ENCODE results near the gene PROSER3.

DNA sequence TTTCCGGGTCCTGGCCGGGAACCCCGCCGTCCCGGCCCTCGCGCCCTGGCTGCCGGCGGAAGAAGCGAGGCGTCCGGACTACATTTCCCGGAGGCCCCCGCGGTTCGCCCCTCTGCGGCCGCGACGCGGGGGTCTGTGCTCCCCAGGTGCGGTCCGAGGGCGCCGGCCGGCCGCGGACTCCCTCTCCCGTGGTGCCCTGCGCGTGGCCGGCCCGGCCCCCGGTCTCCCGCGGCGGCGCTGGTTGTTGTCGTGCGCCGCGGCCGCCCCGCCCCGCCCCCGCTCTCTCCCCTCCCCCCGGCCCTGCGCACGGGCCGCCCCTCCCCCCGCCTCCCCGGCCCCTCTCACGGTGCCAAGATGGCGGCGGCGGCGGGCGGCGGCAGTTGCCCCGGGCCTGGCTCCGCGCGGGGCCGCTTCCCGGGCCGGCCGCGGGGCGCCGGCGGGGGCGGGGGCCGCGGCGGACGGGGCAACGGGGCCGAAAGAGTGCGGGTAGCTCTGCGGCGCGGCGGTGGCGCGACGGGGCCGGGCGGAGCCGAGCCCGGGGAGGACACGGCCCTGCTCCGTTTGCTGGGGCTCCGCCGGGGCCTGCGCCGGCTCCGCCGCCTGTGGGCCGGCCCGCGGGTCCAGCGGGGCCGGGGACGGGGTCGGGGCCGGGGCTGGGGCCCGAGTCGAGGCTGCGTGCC, 40.2 kb upstream of the PROSER3 start, which contains the start of gene KMT2B:
- TF ChIP-seq EZH2 (IDR thresholded peaks at IDR 0.05; ENCODE audit: insufficient read depth, poor library complexity, severe bottlenecking): no peak
- TF ChIP-seq EZH2phosphoT487 (IDR thresholded peaks at IDR 0.05; ENCODE audit: insufficient read depth, low read depth): no peak
